Natural killer cell treated with Interleukin-12 subunit alpha and Interleukin-12 subunit beta and Interleukin-15 and Interleukin-18, amount 100 ng/mL, for 72 hours (primary cell): ENCODE data around the gene ARHGAP10. TPM values are rescaled to one million over a fixed set of nuclear protein-coding genes. Genes with fewer than 3 reads are reported as not detected.

Experiments used
- ATAC-seq, 2 donors: fragments of 150-1000 bp; cut with Tn5 transposase in 1 of 2; sonication (Bioruptor Pico), chemical (Tn5 transposase) in 1 of 2; 2 replicates each; pipeline ENCODE4 v1.10.0; 2021
- DNase-seq: peaks from one replicate; pipeline ENCODE4 v3.0.0; 2022; ENCODE audit warnings: low spot score
- H3K27ac Mint-ChIP-seq, 2 donors: 1 replicate in 1 of 2; 2 replicates in 1 of 2; pipeline ENCODE4 v1.8.0; 2022; ENCODE audit warnings: mixed read lengths in 2 of 2, mild to moderate bottlenecking in 1 of 2, moderate library complexity in 1 of 2
- H3K27me3 Mint-ChIP-seq, 2 donors: 1 replicate in 1 of 2; 2 replicates in 1 of 2; pipeline ENCODE4 v1.8.0; 2022; ENCODE audit warnings: mixed read lengths in 2 of 2
- H3K36me3 Mint-ChIP-seq: one replicate; pipeline ENCODE4 v1.8.0; 2022; ENCODE audit warnings: mixed read lengths
- H3K4me1 Mint-ChIP-seq, 2 donors: 1 replicate in 1 of 2; 2 replicates in 1 of 2; pipeline ENCODE4 v1.8.0; 2022; ENCODE audit warnings: low read depth in 2 of 2, mixed read lengths in 2 of 2, mild to moderate bottlenecking in 1 of 2
- H3K4me3 Mint-ChIP-seq: one replicate; pipeline ENCODE4 v1.8.0; 2022; ENCODE audit warnings: mixed read lengths
- H3K9me3 Mint-ChIP-seq: 2 replicates; pipeline ENCODE4 v1.8.0; 2022; ENCODE audit warnings: mixed read lengths
- total RNA-seq, 2 donors: library from RNA; stranded (reverse); gene quantifications; one replicate each; pipeline ENCODE4 v1.2.3, GENCODE V29; 2022

Gene ARHGAP10
- total RNA-seq, 2 donors from 2014 or later = 7.4 to 11.4 TPM

- ATAC-seq = peak; percentile 44 to 56
- no peak overlapping the region for H3K27ac Mint-ChIP-seq
Measured at GRCh38 chr4:148090503-148091476, 358.9 kb downstream of the ARHGAP10 start.

DNA sequence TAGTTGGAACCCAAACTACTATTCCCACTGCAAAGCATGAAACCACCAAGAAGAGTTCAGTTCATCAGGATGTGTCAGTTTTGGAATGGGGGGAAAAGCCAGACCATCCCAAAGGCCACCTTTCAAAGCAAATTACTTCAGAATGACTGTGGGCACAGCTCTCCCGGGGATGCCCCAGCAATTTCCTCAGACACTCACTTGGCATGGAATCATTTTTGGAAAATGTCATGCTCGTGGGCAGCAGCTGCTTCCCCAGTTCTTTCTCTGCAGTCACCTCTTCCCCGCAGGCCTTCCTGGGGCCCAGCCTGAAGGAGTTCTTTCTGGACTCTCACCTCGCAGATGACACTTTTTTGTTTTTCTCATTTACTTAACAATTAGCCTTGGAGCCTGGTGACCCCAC is 360.0 kb downstream of the ARHGAP10 start:
- H3K9me3 Mint-ChIP-seq = peaks cover 3% of the 10 kb centered on the region
- H3K27ac Mint-ChIP-seq = no peak overlapping the region
- no peaks in the 10 kb centered on the region for H3K27me3 Mint-ChIP-seq
- ATAC-seq (no peak), DNase-seq (no peak)
- no peaks in the 10 kb centered on the region for H3K36me3 Mint-ChIP-seq
- no peak overlapping the region for H3K4me3 Mint-ChIP-seq
- no peaks in the 10 kb centered on the region for H3K4me1 Mint-ChIP-seq

More at GRCh38 chr4:148090503-148091476, 358.9 kb downstream of the ARHGAP10 start:
- Mint-ChIP-seq H3K4me1 (no peaks in the 10 kb centered on the region), H3K4me3 (no peak overlapping the region), H3K27me3 (no peaks in the 10 kb centered on the region), H3K9me3 (peaks cover 5% of the 10 kb centered on the region), H3K36me3 (no peaks in the 10 kb centered on the region)
- no peak for DNase-seq

- DNase-seq (no peak), ATAC-seq (no peak)
- Mint-ChIP-seq H3K9me3 (no peaks in the 10 kb centered on the region), H3K27me3 (no peaks in the 10 kb centered on the region), H3K4me3 (no peak overlapping the region), H3K4me1 (no peaks in the 10 kb centered on the region), H3K27ac (no peak overlapping the region), H3K36me3 (no peaks in the 10 kb centered on the region)
Measured at GRCh38 chr4:148092316-148093014, 360.6 kb downstream of the ARHGAP10 start.

- Mint-ChIP-seq H3K27me3 (no peaks in the 10 kb centered on the region), H3K4me3 (no peak overlapping the region), H3K36me3 (no peaks in the 10 kb centered on the region), H3K27ac (no peak overlapping the region), H3K9me3 (no peaks in the 10 kb centered on the region), H3K4me1 (no peaks in the 10 kb centered on the region)
- DNase-seq (no peak), ATAC-seq (no peak)
Measured at GRCh38 chr4:148093065-148093464, 361.2 kb downstream of the ARHGAP10 start.

DNA sequence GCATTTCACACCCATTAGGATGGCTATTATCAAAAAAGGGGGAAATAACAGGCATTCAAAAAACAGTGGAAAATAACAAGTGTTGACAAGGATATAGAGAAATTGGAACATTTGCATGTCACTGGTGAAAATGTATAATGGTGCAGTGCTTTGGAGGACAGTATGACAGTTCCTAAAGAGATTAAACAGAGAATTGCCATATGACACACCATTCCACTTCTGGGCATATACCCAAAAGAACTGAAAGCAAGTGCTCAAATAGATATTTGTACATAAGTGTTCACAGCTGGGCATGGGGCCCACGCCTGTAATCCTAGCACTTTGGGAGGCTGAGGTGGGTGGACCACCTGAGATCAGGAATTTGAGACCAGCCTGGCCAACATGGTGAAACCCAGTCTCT is 362.3 kb downstream of the ARHGAP10 start:
- DNase-seq (no peak), ATAC-seq (no peak)
- no peaks in the 10 kb centered on the region for H3K9me3 Mint-ChIP-seq
- no peak overlapping the region for H3K27ac Mint-ChIP-seq
- no peaks in the 10 kb centered on the region for H3K27me3 Mint-ChIP-seq
- H3K36me3 Mint-ChIP-seq = no peaks in the 10 kb centered on the region
- no peaks in the 10 kb centered on the region for H3K4me1 Mint-ChIP-seq
- H3K4me3 Mint-ChIP-seq = no peak overlapping the region

DNA sequence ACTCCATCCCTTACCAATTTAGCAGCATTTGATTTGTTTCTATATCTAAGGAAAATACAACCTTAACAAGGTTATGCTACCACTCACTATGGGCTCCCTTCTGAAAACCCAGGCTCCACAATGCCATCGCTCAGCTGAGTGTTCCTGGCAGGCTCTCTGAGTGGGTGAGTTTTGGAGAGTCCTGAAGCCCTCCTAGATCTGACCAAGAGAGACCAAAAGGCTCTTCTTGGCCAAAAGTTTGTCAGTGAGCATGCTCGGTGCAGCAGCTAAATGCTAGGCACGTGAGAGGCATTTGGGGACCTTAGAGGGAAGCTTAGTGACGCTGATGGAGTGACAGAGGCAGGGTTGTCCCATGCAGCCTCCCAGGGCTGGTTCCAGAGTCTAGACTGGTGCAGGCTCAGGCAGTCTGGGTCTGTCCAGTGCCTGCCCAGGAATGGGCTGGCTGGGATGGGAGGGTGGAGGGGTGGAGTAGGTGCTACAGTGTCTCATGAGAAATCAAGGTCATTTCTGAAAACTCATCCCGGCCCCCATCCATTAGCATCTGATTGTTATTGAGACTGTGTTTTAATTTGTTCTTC is 363.5 kb downstream of the ARHGAP10 start:
- no peaks in the 10 kb centered on the region for H3K4me1 Mint-ChIP-seq
- no peak overlapping the region for H3K27ac Mint-ChIP-seq
- DNase-seq (no peak), ATAC-seq (peak; percentile 44 to 53)
- H3K4me3 Mint-ChIP-seq = no peak overlapping the region
- no peaks in the 10 kb centered on the region for H3K9me3 Mint-ChIP-seq
- no peaks in the 10 kb centered on the region for H3K36me3 Mint-ChIP-seq
- no peaks in the 10 kb centered on the region for H3K27me3 Mint-ChIP-seq

DNA sequence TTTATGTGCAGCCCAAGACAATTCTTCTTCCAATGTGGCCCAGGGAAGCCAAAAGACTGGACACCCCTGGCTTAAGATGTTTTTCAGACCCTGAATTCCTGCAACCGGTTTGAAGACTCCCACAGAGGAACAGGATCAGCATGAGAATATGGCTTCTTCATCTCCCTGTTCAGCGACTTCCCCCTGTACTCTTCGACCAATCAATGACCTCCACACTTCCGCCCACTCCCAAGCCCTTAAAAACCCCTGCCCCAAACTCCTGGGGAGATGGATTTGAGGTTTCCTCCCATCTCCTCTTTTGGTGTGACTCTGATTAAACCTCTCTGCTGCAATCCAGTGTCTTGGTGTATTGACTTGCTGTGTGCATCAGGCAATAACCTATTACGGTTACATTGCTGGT is 365.9 kb downstream of the ARHGAP10 start:
- Mint-ChIP-seq H3K27ac (no peak overlapping the region), H3K27me3 (no peaks in the 10 kb centered on the region), H3K4me3 (no peak overlapping the region), H3K9me3 (no peaks in the 10 kb centered on the region), H3K4me1 (peaks cover 0 to 4% of the 10 kb centered on the region in 2 donors), H3K36me3 (no peaks in the 10 kb centered on the region)
- DNase-seq = no peak
- ATAC-seq = no peak

GRCh38 chr4:148101235-148101634 is 369.3 kb downstream of the ARHGAP10 start:
- ATAC-seq = peak in 1 of 2 donors; percentile 24
- no peaks in the 10 kb centered on the region for H3K9me3 Mint-ChIP-seq
- no peak overlapping the region for H3K27ac Mint-ChIP-seq

GRCh38 chr4:148101790-148102189 is 369.9 kb downstream of the ARHGAP10 start:
- DNase-seq (no peak), ATAC-seq (no peak)
- Mint-ChIP-seq H3K36me3 (no peaks in the 10 kb centered on the region), H3K4me3 (no peak overlapping the region), H3K27me3 (no peaks in the 10 kb centered on the region), H3K4me1 (peaks cover 0 to 4% of the 10 kb centered on the region in 2 donors), H3K9me3 (no peaks in the 10 kb centered on the region), H3K27ac (no peak overlapping the region)

More at GRCh38 chr4:148101235-148101634, 369.3 kb downstream of the ARHGAP10 start:
- Mint-ChIP-seq H3K4me1 (peaks cover 0 to 4% of the 10 kb centered on the region in 2 donors), H3K4me3 (no peak overlapping the region), H3K27me3 (no peaks in the 10 kb centered on the region), H3K36me3 (no peaks in the 10 kb centered on the region)
- no peak for DNase-seq

GRCh38 chr4:148103597-148104355 is 371.9 kb downstream of the ARHGAP10 start:
- peaks cover 5% of the 10 kb centered on the region for H3K36me3 Mint-ChIP-seq
- no peak overlapping the region for H3K27ac Mint-ChIP-seq
- H3K9me3 Mint-ChIP-seq = peaks cover 3% of the 10 kb centered on the region
- peaks cover 0 to 4% of the 10 kb centered on the region in 2 donors for H3K4me1 Mint-ChIP-seq
- DNase-seq (no peak), ATAC-seq (no peak)
- no peaks in the 10 kb centered on the region for H3K27me3 Mint-ChIP-seq
- no peak overlapping the region for H3K4me3 Mint-ChIP-seq

DNA sequence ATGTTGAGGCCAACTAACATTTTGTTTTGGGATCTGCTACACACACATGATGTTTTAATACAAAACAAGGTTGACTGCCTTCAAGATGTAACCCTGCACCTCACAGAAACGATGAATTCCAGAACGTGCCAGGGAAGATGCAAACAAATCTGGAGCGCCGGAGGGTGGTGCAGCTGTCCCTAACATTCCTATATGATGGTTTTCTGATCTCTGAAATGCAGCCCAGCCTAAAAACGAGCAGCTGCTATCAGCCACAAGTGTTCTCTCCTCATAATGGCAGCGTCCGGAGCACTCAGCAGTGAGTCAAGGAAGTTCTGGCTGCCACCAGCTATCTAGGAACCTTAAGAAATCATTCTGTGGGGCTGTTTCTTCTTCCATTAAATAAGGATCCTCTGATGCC is 376.9 kb downstream of the ARHGAP10 start:
- Mint-ChIP-seq H3K9me3 (peaks cover 3% of the 10 kb centered on the region), H3K4me3 (no peak overlapping the region), H3K27me3 (no peaks in the 10 kb centered on the region), H3K27ac (no peak overlapping the region), H3K36me3 (peaks cover 5% of the 10 kb centered on the region), H3K4me1 (no peaks in the 10 kb centered on the region)
- ATAC-seq (no peak), DNase-seq (no peak)

- ATAC-seq (no peak), DNase-seq (no peak)
- Mint-ChIP-seq H3K4me1 (no peaks in the 10 kb centered on the region), H3K27me3 (no peaks in the 10 kb centered on the region), H3K27ac (no peak overlapping the region), H3K9me3 (peaks cover 3% of the 10 kb centered on the region), H3K36me3 (peaks cover 5% of the 10 kb centered on the region), H3K4me3 (no peak overlapping the region)
Measured at GRCh38 chr4:148109216-148109615, 377.3 kb downstream of the ARHGAP10 start.

- H3K9me3 Mint-ChIP-seq = peaks cover 3% of the 10 kb centered on the region
- peaks cover 5% of the 10 kb centered on the region for H3K36me3 Mint-ChIP-seq
- no peak overlapping the region for H3K4me3 Mint-ChIP-seq
- H3K27me3 Mint-ChIP-seq = no peaks in the 10 kb centered on the region
- H3K4me1 Mint-ChIP-seq = no peaks in the 10 kb centered on the region
- no peak overlapping the region for H3K27ac Mint-ChIP-seq
- ATAC-seq = no peak
- DNase-seq = no peak
Measured at GRCh38 chr4:148110169-148110568, 378.3 kb downstream of the ARHGAP10 start.
